ENCODE measurements around the gene THAP10.

DNA sequence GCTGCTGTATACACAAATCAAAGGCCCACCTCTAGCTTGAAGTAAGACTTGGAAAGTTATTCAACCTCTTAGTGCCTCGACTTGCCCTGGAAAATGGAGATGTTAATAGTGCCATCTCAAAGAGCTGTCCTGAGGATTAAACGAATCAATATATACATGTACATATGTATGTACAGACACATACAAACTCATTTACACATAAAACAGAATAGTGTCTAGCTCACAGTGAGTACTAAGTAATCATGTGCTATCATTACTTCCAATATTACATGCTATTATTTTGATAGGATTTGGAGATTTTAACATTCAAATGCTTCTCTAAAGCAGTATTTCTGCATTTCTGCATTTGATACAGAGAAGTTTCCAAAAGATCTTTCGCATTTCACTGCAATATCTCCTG lies 58.8 kb downstream of the THAP10 start:
- TF ChIP-seq, protein P1, sequence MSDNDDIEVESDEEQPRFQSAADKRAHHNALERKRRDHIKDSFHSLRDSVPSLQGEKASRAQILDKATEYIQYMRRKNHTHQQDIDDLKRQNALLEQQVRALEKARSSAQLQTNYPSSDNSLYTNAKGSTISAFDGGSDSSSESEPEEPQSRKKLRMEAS (CRISPR knock-in tag; IDR thresholded peaks at IDR 0.05) = no peak
- TF ChIP-seq E2F4 (CRISPR knock-in tag; IDR thresholded peaks at IDR 0.05; ENCODE audit: borderline replicate concordance, low read depth) (no peak), ZNF138 (CRISPR knock-in tag; conservative IDR thresholded peaks at IDR 0.05) (no peak), ZNF512 (CRISPR knock-in tag; IDR thresholded peaks at IDR 0.05; ENCODE audit: borderline replicate concordance) (no peak), ZSCAN18 (CRISPR knock-in tag; IDR thresholded peaks at IDR 0.05) (no peak)
- TF ChIP-seq, protein P2, sequence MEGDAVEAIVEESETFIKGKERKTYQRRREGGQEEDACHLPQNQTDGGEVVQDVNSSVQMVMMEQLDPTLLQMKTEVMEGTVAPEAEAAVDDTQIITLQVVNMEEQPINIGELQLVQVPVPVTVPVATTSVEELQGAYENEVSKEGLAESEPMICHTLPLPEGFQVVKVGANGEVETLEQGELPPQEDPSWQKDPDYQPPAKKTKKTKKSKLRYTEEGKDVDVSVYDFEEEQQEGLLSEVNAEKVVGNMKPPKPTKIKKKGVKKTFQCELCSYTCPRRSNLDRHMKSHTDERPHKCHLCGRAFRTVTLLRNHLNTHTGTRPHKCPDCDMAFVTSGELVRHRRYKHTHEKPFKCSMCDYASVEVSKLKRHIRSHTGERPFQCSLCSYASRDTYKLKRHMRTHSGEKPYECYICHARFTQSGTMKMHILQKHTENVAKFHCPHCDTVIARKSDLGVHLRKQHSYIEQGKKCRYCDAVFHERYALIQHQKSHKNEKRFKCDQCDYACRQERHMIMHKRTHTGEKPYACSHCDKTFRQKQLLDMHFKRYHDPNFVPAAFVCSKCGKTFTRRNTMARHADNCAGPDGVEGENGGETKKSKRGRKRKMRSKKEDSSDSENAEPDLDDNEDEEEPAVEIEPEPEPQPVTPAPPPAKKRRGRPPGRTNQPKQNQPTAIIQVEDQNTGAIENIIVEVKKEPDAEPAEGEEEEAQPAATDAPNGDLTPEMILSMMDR (IDR thresholded peaks at IDR 0.05) = no peak
- TF ChIP-seq, protein P3, sequence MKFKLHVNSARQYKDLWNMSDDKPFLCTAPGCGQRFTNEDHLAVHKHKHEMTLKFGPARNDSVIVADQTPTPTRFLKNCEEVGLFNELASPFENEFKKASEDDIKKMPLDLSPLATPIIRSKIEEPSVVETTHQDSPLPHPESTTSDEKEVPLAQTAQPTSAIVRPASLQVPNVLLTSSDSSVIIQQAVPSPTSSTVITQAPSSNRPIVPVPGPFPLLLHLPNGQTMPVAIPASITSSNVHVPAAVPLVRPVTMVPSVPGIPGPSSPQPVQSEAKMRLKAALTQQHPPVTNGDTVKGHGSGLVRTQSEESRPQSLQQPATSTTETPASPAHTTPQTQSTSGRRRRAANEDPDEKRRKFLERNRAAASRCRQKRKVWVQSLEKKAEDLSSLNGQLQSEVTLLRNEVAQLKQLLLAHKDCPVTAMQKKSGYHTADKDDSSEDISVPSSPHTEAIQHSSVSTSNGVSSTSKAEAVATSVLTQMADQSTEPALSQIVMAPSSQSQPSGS (CRISPR knock-in tag; IDR thresholded peaks at IDR 0.05; ENCODE audit: borderline replicate concordance, low read depth) = no peak

All from WTC11 (cell line).